ENCODE measurements around the gene C1QTNF9. TPM values are rescaled to one million over a fixed set of nuclear protein-coding genes. Genes with fewer than 3 reads are reported as not detected.

C1QTNF9 gene
- total RNA-seq, 1 donor from 2014 or later = not detected

DNA sequence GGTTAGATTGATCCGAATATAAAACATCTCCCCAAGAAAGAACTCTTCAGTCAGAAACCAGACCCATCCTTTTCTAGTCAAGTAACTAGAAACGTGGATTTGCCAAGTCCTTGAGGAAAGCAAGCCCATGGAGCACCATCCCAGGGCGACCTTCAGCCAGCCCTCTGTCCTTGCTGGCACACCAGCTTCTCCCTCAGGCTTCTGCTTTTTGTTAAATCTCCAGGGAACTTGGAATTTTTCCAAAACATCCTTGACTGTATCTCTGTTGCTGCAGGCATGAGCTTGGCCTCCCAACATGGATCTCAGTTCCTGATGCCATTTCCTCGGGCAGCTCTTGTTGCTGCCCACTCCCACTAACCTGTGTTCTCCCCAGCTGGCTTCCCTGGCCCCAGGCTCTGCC is 27.1 kb upstream of the C1QTNF9 start:
- Mint-ChIP-seq H3K27ac (ENCODE audit: unreplicated experiment) (no peak overlapping the region), H3K4me1 (peaks cover 13% of the 10 kb centered on the region), H3K27me3 (ENCODE audit: low read depth) (no peaks in the 10 kb centered on the region), H3K36me3 (ENCODE audit: low read depth) (peaks cover 2% of the 10 kb centered on the region), H3K4me3 (no peak overlapping the region), H3K9me3 (no peaks in the 10 kb centered on the region)
- DNase-seq (ENCODE audit: low read depth, low spot score) = no peak
- TF ChIP-seq, protein P1, sequence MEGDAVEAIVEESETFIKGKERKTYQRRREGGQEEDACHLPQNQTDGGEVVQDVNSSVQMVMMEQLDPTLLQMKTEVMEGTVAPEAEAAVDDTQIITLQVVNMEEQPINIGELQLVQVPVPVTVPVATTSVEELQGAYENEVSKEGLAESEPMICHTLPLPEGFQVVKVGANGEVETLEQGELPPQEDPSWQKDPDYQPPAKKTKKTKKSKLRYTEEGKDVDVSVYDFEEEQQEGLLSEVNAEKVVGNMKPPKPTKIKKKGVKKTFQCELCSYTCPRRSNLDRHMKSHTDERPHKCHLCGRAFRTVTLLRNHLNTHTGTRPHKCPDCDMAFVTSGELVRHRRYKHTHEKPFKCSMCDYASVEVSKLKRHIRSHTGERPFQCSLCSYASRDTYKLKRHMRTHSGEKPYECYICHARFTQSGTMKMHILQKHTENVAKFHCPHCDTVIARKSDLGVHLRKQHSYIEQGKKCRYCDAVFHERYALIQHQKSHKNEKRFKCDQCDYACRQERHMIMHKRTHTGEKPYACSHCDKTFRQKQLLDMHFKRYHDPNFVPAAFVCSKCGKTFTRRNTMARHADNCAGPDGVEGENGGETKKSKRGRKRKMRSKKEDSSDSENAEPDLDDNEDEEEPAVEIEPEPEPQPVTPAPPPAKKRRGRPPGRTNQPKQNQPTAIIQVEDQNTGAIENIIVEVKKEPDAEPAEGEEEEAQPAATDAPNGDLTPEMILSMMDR (conservative IDR thresholded peaks at IDR 0.05) = no peak

- Mint-ChIP-seq H3K9me3 (no peaks in the 10 kb centered on the region), H3K4me3 (no peak overlapping the region), H3K36me3 (ENCODE audit: low read depth) (peaks cover 5% of the 10 kb centered on the region), H3K27me3 (ENCODE audit: low read depth) (no peaks in the 10 kb centered on the region), H3K4me1 (peaks cover 8% of the 10 kb centered on the region), H3K27ac (ENCODE audit: unreplicated experiment) (no peak overlapping the region)
- TF ChIP-seq, protein P1 (conservative IDR thresholded peaks at IDR 0.05) = no peak
- DNase-seq (ENCODE audit: low read depth, low spot score) = no peak
Measured at GRCh38 chr13:24284889-24285565, 24.4 kb upstream of the C1QTNF9 start.

DNA sequence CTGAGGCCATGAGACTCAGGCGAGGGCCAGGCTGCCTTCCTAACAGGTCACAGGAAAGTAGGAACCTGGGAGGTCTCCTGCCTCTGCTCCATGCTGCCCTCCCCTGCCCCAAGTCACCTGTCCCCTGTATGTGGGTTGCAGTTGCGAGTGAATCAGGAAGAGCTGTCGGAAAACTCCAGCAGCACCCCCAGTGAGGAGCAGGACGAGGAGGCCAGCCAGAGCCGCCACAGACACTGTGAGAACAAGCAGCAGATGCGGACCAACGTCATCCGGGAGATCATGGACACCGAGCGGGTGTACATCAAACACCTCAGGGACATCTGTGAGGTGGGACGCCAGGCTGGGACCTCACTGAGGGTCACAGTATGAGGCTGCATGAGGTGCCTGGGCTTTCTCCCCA is 22.8 kb upstream of the C1QTNF9 start:
- H3K36me3 Mint-ChIP-seq (ENCODE audit: low read depth) = peaks cover 7% of the 10 kb centered on the region
- TF ChIP-seq, protein P1 (conservative IDR thresholded peaks at IDR 0.05) = no peak
- no peak overlapping the region for H3K4me3 Mint-ChIP-seq
- H3K27me3 Mint-ChIP-seq (ENCODE audit: low read depth) = no peaks in the 10 kb centered on the region
- H3K4me1 Mint-ChIP-seq = no peaks in the 10 kb centered on the region
- H3K27ac Mint-ChIP-seq (ENCODE audit: unreplicated experiment) = no peak overlapping the region
- DNase-seq (ENCODE audit: low read depth, low spot score) = no peak
- no peaks in the 10 kb centered on the region for H3K9me3 Mint-ChIP-seq

- H3K27me3 Mint-ChIP-seq (ENCODE audit: low read depth) = no peaks in the 10 kb centered on the region
- H3K9me3 Mint-ChIP-seq = no peaks in the 10 kb centered on the region
- H3K27ac Mint-ChIP-seq (ENCODE audit: unreplicated experiment) = no peak overlapping the region
- H3K4me1 Mint-ChIP-seq = peaks cover under 1% of the 10 kb centered on the region
- TF ChIP-seq, protein P1 (conservative IDR thresholded peaks at IDR 0.05) = no peak
- H3K4me3 Mint-ChIP-seq = no peak overlapping the region
- DNase-seq (ENCODE audit: low read depth, low spot score) = no peak
- H3K36me3 Mint-ChIP-seq (ENCODE audit: low read depth) = peaks cover 12% of the 10 kb centered on the region
Measured at GRCh38 chr13:24287748-24288287, 21.6 kb upstream of the C1QTNF9 start.

GRCh38 chr13:24288870-24289269 is 20.5 kb upstream of the C1QTNF9 start:
- Mint-ChIP-seq H3K36me3 (ENCODE audit: low read depth) (peaks cover 15% of the 10 kb centered on the region), H3K4me1 (peaks cover 11% of the 10 kb centered on the region), H3K27me3 (ENCODE audit: low read depth) (no peaks in the 10 kb centered on the region), H3K9me3 (no peaks in the 10 kb centered on the region), H3K27ac (ENCODE audit: unreplicated experiment) (no peak overlapping the region), H3K4me3 (no peak overlapping the region)
- DNase-seq (ENCODE audit: low read depth, low spot score) = no peak
- TF ChIP-seq, protein P1 (conservative IDR thresholded peaks at IDR 0.05) = no peak
